ENCODE results near the gene GRSF1. TPM values are rescaled to one million over a fixed set of nuclear protein-coding genes. Genes with fewer than 3 reads are reported as not detected.

The GRSF1 gene
- total and polyA plus RNA-seq, 2 of the 13 experiments (the other 11 are each of a cell fraction or from before 2014, with no cell fraction given) = 66.5 to 103 TPM

DNA sequence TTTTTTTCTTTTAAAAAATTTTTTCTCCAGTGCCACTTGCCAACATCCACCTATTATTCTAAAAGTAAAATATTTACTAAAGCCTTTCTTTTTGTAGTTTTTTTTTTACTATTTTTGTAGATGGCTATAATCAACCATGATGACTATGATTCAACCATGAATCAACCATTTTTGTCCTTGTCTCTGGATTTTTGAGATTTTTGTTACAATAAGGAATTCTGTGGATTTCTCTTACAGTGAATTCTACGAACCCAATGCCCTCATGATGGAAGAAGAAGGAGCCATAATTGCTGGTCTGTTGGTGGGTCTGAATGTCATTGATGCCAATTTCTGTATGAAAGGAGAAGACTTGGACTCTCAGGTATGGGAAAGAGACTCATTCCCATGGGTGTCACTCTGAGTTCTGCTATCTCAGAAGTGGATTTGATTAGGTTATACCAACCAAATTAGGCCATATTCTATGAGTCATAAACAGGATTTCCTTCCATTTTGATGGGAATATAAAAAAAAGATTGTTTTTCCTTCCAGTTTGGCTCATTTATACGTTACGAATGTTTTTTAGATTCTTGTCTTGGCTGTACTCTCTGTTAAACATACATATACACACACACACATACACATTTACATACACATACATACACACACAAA is 71.3 kb downstream of the GRSF1 start (continued):
- TF ChIP-seq, protein P1, sequence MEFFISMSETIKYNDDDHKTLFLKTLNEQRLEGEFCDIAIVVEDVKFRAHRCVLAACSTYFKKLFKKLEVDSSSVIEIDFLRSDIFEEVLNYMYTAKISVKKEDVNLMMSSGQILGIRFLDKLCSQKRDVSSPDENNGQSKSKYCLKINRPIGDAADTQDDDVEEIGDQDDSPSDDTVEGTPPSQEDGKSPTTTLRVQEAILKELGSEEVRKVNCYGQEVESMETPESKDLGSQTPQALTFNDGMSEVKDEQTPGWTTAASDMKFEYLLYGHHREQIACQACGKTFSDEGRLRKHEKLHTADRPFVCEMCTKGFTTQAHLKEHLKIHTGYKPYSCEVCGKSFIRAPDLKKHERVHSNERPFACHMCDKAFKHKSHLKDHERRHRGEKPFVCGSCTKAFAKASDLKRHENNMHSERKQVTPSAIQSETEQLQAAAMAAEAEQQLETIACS (CRISPR knock-in tag; IDR thresholded peaks at IDR 0.05) = no peak
- TF ChIP-seq THYN1 (CRISPR knock-in tag; IDR thresholded peaks at IDR 0.05; ENCODE audit: borderline replicate concordance, low read depth) (no peak), JUNB (CRISPR knock-in tag; IDR thresholded peaks at IDR 0.05; ENCODE audit: borderline replicate concordance) (no peak), PAWR (CRISPR knock-in tag; IDR thresholded peaks at IDR 0.05; ENCODE audit: borderline replicate concordance) (no peak), ZNF446 (CRISPR knock-in tag; IDR thresholded peaks at IDR 0.05) (no peak), ZNF382 (CRISPR knock-in tag; IDR thresholded peaks at IDR 0.05; ENCODE audit: borderline replicate concordance) (no peak), HES4 (CRISPR knock-in tag; IDR thresholded peaks at IDR 0.05; ENCODE audit: borderline replicate concordance) (no peak), ZNF337 (CRISPR knock-in tag; IDR thresholded peaks at IDR 0.05; ENCODE audit: borderline replicate concordance, low read depth) (no peak), REXO4 (CRISPR knock-in tag; IDR thresholded peaks at IDR 0.05; ENCODE audit: borderline replicate concordance) (no peak), ZNF430 (CRISPR knock-in tag; IDR thresholded peaks at IDR 0.05) (no peak)
- TF ChIP-seq, protein P2, sequence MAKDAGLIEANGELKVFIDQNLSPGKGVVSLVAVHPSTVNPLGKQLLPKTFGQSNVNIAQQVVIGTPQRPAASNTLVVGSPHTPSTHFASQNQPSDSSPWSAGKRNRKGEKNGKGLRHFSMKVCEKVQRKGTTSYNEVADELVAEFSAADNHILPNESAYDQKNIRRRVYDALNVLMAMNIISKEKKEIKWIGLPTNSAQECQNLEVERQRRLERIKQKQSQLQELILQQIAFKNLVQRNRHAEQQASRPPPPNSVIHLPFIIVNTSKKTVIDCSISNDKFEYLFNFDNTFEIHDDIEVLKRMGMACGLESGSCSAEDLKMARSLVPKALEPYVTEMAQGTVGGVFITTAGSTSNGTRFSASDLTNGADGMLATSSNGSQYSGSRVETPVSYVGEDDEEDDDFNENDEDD (CRISPR knock-in tag; IDR thresholded peaks at IDR 0.05; ENCODE audit: borderline replicate concordance) = no peak
- TF ChIP-seq, protein P3, sequence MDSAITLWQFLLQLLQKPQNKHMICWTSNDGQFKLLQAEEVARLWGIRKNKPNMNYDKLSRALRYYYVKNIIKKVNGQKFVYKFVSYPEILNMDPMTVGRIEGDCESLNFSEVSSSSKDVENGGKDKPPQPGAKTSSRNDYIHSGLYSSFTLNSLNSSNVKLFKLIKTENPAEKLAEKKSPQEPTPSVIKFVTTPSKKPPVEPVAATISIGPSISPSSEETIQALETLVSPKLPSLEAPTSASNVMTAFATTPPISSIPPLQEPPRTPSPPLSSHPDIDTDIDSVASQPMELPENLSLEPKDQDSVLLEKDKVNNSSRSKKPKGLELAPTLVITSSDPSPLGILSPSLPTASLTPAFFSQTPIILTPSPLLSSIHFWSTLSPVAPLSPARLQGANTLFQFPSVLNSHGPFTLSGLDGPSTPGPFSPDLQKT (CRISPR knock-in tag; IDR thresholded peaks at IDR 0.05; ENCODE audit: borderline replicate concordance) = no peak
- TF ChIP-seq, protein P4, sequence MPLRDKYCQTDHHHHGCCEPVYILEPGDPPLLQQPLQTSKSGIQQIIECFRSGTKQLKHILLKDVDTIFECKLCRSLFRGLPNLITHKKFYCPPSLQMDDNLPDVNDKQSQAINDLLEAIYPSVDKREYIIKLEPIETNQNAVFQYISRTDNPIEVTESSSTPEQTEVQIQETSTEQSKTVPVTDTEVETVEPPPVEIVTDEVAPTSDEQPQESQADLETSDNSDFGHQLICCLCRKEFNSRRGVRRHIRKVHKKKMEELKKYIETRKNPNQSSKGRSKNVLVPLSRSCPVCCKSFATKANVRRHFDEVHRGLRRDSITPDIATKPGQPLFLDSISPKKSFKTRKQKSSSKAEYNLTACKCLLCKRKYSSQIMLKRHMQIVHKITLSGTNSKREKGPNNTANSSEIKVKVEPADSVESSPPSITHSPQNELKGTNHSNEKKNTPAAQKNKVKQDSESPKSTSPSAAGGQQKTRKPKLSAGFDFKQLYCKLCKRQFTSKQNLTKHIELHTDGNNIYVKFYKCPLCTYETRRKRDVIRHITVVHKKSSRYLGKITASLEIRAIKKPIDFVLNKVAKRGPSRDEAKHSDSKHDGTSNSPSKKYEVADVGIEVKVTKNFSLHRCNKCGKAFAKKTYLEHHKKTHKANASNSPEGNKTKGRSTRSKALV (CRISPR knock-in tag; IDR thresholded peaks at IDR 0.05) = no peak

Small RNA genes lying within 50 kb of the gene (small RNA-seq; reads per million reads assigned to genes)
- gene RF00026 (ENCODE audit: insufficient read depth in 2 of 3, insufficient read length in 3 of 3, low read depth in 2 of 3, low replicate concordance in 1 of 3) (0 reads per million in 3 experiments), gene RNU6-891P (ENCODE audit: insufficient read depth in 2 of 3, insufficient read length in 3 of 3, low read depth in 2 of 3, low replicate concordance in 1 of 3) (0 reads per million in 3 experiments)

Other genes with a start within 250 kb of the GRSF1 start
- gene AMBN, start 247.6 kb downstream of the GRSF1 start, total RNA-seq (2016; rRNA removed; fragmentation: Illumina TruSeq; extraction: Trizol) = not detected in 2 replicates
- not detected in 2 replicates for gene AMBN, start 247.6 kb downstream of the GRSF1 start, polyA plus RNA-seq (2011; rRNA removed)
- not detected in 2 replicates for gene ENAM, start 211.1 kb downstream of the GRSF1 start, total RNA-seq (2016; rRNA removed; fragmentation: Illumina TruSeq; extraction: Trizol)
- gene ENAM, start 211.1 kb downstream of the GRSF1 start, polyA plus RNA-seq (2011; rRNA removed) = 0.01 TPM in 1 of 2 replicates, not detected in the other
- gene JCHAIN, start 173.4 kb downstream of the GRSF1 start, total RNA-seq (2016; rRNA removed; fragmentation: Illumina TruSeq; extraction: Trizol) = not detected in 2 replicates
- gene JCHAIN, start 173.4 kb downstream of the GRSF1 start, polyA plus RNA-seq (2011; rRNA removed) = not detected in 2 replicates
- 19.5 and 27.5 TPM in 2 replicates for gene UTP3, start 151.4 kb downstream of the GRSF1 start, total RNA-seq (2016; rRNA removed; fragmentation: Illumina TruSeq; extraction: Trizol)
- 6.4 and 6.9 TPM in 2 replicates for gene UTP3, start 151.4 kb downstream of the GRSF1 start, polyA plus RNA-seq (2011; rRNA removed)
- 21.3 and 25.3 TPM in 2 replicates for gene RUFY3, start 117.9 kb downstream of the GRSF1 start, total RNA-seq (2016; rRNA removed; fragmentation: Illumina TruSeq; extraction: Trizol)
- 17.9 and 19.9 TPM in 2 replicates for gene RUFY3, start 117.9 kb downstream of the GRSF1 start, polyA plus RNA-seq (2011; rRNA removed)
- 4.0 and 6.8 TPM in 2 replicates for gene MOB1B, start 62.5 kb upstream of the GRSF1 start, total RNA-seq (2016; rRNA removed; fragmentation: Illumina TruSeq; extraction: Trizol)
- gene MOB1B, start 62.5 kb upstream of the GRSF1 start, polyA plus RNA-seq (2011; rRNA removed) = 3.9 and 4.1 TPM in 2 replicates
- gene DCK, start 153.8 kb upstream of the GRSF1 start, total RNA-seq (2016; rRNA removed; fragmentation: Illumina TruSeq; extraction: Trizol) = 21.8 and 33.5 TPM in 2 replicates
- gene DCK, start 153.8 kb upstream of the GRSF1 start, polyA plus RNA-seq (2011; rRNA removed) = 3.3 and 5.7 TPM in 2 replicates